Stimulated activated CD4-positive, alpha-beta T cell treated with anti-CD3 and anti-CD28 coated beads, Interleukin-4, amount 100 ng/mL, for 24 hours (primary cell): ENCODE measurements around the gene JAM2.

Source experiments
- DNase-seq: peaks from one replicate; pipeline ENCODE4 v3.0.0-alpha.2; 2020

Gene JAM2

DNA sequence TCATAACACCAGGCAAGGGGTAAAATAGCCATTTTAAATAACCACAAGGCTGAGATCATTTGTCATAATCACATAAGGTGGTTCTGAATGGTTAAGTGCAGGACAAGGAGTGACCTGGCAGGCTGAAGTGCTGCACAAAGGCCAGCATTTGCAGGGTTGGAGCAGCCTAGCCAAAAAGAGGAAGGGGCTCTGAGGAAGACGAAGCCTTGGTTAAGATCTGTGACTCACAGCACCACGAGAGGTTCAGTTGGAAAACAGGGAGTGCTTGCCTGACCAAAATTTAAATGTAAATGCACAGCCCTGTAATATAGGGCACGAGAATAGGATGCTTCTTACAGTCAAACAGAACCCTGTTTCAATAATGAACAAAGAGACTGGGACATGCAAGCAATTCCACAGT is 83.6 kb downstream of the JAM2 start:
- no peak for DNase-seq

DNA sequence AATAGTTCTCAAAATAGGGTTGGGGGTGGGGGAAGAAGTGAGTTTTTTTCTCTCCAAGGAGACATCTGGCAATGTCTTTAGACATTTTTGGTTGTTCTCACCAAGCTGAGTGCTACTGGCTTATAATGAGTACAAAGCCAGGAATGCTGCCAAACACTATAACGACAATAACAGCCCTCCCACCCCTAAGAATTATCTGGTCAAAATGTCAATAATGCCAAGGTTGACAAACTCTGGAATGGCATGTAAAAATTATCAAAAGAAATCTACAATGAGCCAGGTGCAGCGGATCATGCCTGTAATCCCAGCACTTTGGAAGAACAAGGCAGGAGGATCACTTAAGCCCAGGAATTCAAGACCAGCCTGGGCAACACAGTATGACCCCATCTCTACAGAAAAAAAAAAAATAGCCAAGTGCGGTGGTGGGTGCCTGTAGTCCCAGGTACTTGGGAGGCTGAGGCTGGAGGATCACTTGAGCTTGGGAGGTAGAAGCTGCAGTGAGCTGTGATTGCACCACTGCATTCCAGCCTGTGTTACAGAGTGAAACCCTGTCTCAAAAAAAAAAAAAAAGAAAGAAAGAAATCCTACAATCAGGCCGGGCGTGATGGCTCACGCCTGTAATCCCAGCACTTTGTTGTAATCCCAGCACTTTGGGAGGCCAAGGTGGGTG is 93.2 kb downstream of the JAM2 start:
- DNase-seq: no peak

- DNase-seq: peak; percentile 43
These were observed 95.0 kb downstream of the JAM2 start for GRCh38 chr21:25733859-25734653.

- no peak for DNase-seq
These were observed 95.5 kb downstream of the JAM2 start for GRCh38 chr21:25734654-25734903.

DNA sequence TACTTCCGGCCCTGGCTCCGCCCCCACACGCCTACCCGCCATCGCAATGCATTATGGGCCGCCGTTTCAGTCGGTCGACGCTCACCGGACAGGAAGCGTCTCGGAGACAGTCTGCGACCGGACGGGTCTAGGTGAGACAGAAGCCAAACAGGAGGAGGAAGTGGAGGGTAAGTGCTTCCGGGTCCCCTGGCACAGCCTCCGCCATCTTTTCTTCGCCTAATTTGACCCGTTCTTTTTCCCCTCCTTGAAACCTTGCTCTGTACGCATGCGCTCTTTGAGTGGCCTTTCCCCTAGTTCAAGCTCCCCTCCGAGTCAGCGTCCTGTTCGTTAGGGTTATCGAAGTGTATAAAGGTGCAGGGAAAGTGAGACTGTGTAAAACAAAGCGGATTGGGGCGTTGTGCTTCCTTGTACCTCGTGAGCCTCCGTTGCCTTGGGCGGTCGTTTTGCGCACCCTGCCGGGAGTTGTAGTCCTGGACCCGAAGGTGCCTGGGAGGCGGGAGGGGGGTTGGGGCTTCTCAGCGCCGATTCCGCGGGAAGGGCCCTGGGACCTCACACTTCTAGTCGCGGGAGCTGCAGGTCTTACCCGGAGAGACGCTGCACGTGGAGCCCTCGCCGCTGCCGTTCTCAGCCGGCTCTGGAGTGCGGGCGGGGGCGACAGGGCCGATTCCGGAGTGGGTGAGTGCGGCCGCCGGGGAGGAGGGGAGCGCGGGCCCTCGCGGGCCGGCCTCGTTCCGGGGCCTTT is 96.0 kb downstream of the JAM2 start, which contains the start of the genes ATP5PF and GABPA:
Gene ATP5PF (minus strand): TSS at position 1 of the 742 bp plus-strand sequence. CDS start 5,110 bp downstream, outside the sequence.
Gene GABPA (plus strand): TSS at position 69 of the 742 bp plus-strand sequence. CDS start 6,627 bp downstream, outside the sequence.
- DNase-seq: peak; percentile 98

GRCh38 chr21:25735646-25736597 is 96.9 kb downstream of the JAM2 start:
- DNase-seq: peak; percentile 81

DNA sequence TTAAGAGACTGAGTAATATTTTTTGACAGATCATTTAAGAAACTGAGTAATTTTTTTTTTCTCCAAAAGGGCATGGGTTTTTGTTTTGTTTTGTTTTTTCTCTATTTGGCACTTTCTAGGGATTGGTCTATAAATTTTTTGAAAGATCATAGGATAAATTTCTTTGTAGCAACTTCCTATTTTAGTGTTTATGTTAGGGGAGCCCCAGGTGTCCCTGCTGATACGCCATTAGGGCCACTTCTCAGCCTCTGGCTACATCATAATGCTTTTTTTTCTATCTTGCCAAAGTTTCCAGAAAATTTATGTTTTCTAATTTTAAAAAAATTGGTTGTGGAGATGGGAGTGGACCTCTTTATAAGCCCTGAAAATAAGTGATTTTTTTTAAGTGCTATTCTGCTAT is 98.4 kb downstream of the JAM2 start:
- no peak for DNase-seq

DNA sequence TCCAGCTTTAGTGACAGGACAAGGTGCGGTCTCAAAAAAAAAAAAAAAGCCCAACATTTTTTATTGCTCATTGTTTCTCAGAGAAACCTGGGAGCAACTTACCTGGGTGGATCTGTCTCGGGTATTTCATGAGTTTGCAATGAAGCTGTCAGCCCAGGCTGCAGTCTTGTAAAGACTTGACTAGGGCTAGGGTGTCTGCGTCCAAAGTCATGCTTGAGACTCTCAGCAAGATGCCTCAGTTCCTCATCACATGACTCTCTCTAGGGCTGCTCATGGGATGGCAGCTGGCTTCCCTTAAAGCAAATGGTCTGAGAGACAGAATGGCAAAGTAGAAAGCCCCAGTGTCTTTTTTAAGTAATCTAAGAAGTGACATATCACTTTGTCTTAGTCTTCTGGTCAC is 103.8 kb downstream of the JAM2 start:
- no peak for DNase-seq

DNA sequence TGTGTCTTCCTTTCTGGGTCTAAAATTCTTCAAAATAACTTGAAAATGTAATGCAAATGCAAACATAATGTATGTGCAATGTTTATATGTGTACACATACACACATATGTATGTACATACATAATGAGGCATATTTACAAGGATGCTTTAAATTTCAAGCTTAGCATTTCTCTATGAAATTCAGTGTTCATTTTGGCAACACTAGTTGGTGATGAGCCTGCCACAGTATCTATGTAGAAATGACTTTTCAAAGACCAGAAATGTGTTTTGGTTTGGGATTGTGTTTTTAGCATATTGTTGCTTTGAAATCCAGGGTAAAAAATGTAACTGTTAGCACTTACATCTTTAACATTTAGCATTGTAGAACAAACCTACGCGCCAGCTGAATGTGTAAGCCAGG is 105.8 kb downstream of the JAM2 start:
- no peak for DNase-seq

DNA sequence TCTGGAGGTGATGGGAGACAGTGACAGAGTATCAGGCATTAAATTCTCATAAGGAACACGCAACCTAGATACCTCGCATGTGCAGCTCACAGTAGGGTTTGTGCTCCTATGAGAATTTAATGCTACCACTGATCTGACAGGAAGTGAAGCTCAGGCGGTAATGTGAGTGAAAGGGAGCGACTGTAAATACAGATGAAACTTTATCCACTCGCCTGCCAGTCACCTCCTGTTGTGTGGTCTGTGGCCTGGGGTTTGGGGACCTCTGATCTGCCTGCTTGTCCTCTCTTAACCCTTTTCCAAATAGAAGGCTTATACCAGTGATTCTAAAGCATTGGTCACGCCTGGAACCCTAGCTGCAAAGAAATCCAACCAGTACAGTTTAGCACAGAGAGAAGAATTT is 111.0 kb downstream of the JAM2 start:
- DNase-seq: no peak

- DNase-seq: no peak
These were observed 113.4 kb downstream of the JAM2 start for GRCh38 chr21:25752416-25752815.

- no peak for DNase-seq
These were observed 117.3 kb downstream of the JAM2 start for GRCh38 chr21:25756190-25756932.

GRCh38 chr21:25757531-25757930 is 118.5 kb downstream of the JAM2 start:
- no peak for DNase-seq

GRCh38 chr21:25759573-25759972 is 120.5 kb downstream of the JAM2 start:
- no peak for DNase-seq

- no peak for DNase-seq
These were observed 121.0 kb downstream of the JAM2 start for GRCh38 chr21:25760061-25760460.

- DNase-seq: no peak
These were observed 121.6 kb downstream of the JAM2 start for GRCh38 chr21:25760677-25761076.

DNA sequence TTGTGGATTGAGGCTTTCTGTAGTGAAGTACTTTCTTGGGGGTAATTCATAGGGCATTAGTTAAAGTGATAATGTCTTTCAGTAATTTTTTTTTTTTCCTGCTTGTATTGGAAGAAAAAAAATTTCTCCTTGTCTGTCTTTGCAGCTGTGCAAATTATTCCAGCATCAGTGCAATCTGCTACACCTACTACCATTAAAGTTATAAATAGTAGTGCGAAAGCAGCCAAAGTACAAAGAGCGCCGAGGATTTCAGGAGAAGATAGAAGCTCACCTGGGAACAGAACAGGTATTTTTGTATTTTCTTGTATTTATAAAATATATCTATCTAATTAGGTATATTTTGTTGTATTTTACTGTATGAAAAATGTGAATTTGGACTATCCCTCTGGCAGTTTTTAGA is 125.0 kb downstream of the JAM2 start:
- DNase-seq: no peak
